Astrocyte of the cerebellum (primary cell): Measurements from ENCODE around the gene ENTPD7.

ENCODE experiments used
- DNase-seq: peaks from one replicate; pipeline ENCODE4 v3.0.0-alpha.2; 2011; ENCODE audit warnings: low read depth
- H3K4me3 ChIP-seq: 2 replicates; pipeline ENCODE4 v1.5.1; 2011; ENCODE audit warnings: mild to moderate bottlenecking, low read depth, low read length, moderate library complexity
- in situ Hi-C: cut with HindIII; loops from 2 replicates; pipeline ENCODE4 v1.10.0; 2017; ENCODE audit warnings: low sequenced_read_pairs
- TF ChIP-seq, protein P1 (sequence below): IDR thresholded peaks from 2 replicates; pipeline ENCODE4 v1.5.1; 2012; ENCODE audit warnings: low read length, low read depth, moderate library complexity, mild to moderate bottlenecking; ENCODE audit errors: missing control alignments

The ENTPD7 gene

DNA sequence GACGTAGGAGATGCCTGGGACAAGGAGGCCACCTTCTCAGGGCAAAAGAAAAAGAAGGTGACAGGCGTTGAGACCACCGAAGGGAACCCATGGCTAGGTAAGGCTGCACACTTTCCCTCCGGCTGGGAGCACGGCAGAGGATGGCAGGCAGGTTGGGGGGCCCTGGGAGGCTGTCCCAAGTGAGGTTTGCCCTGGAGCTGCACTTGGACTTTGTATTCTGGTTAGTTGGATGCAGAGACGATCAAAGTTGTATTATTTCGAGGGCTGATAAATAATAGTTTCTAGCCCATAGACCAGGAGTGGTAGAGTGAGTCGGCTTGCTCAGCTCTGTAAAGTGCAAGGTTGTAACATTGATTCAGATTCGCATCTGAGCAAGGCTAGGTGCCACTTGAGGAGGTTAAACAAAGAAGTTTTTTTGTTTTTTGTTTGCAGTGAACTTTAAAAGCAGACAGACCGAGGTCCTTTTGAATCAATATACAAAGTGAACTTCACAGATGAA is 608 bp downstream of the ENTPD7 start:
- peak overlapping the region; percentile 92 for H3K4me3 ChIP-seq
- in situ Hi-C loops, result no loop called here
- TF ChIP-seq, protein P1, sequence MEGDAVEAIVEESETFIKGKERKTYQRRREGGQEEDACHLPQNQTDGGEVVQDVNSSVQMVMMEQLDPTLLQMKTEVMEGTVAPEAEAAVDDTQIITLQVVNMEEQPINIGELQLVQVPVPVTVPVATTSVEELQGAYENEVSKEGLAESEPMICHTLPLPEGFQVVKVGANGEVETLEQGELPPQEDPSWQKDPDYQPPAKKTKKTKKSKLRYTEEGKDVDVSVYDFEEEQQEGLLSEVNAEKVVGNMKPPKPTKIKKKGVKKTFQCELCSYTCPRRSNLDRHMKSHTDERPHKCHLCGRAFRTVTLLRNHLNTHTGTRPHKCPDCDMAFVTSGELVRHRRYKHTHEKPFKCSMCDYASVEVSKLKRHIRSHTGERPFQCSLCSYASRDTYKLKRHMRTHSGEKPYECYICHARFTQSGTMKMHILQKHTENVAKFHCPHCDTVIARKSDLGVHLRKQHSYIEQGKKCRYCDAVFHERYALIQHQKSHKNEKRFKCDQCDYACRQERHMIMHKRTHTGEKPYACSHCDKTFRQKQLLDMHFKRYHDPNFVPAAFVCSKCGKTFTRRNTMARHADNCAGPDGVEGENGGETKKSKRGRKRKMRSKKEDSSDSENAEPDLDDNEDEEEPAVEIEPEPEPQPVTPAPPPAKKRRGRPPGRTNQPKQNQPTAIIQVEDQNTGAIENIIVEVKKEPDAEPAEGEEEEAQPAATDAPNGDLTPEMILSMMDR, result no peak
- DNase-seq, result no peak

DNA sequence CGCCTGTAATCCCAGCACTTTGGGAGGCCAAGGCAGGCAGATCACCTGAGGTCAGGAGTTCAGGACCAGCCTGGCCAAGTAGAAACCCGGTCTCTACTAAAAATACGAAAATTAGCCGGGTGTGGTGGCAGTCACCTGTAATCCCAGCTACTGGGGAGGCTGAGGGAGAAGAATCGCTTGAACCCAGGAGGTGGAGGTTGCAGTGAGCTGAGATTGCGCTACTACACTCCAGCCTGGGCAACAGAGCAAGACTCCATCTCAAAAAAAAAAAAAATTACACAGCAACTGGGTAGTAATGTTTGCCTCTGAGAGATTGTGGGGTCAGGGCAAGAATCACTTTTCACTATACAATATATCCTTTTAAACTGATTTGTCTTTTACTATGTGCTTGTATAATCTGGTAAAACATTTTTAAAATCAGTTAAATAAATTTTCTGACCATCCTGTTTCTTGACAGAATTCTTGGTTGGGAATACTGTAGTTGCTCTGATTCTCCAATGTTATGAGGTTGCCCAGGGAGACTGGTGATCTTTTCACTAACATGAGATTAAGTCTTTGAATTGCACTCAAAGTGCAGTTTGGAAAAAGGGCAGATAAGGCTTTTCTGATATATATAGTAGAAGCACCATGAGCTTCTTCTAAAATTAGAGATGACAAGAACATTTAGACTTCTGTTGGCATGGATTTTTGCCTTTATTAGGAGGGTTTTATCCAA is 1.5 kb downstream of the ENTPD7 start:
- in situ Hi-C loops, result no loop called here
- peak overlapping the region; percentile 92 for H3K4me3 ChIP-seq
- TF ChIP-seq, protein P1, result no peak
- DNase-seq, result no peak

DNA sequence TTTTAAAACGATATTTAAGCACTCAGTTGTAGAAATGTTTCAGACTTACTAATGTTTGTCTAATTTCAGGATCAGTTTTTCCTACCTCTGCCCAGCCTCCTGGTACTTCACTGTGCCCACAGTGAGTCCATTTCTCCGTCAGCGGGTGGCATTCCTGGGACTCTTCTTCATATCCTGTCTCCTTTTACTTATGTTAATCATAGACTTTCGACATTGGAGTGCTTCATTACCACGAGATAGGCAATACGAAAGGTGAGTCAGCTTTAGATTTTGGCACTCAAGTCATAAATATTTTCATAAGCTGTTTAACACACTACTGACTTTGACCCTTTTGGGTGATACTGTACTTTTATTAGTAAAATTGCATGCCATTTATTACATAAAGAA is 2.1 kb downstream of the ENTPD7 start:
- peak overlapping the region; percentile 2 for H3K4me3 ChIP-seq
- DNase-seq, result no peak

DNA sequence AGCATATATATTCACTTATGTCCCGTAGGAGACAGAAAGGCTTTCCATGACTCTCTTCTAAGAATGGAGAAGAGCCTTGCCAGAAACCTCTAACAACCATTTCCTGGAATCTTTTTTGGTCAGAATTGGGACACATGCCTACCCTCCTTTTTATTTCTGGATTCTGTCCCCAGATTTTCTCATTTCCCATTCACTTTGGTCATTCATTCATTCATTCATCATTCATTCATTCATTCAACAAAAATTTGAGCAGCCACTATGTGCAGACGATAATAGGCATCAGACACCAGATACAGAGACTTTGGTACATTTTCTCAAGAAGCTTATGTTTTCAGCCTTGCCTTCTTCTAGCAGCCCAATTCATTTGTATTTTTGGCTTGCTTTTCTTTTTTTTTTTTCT is 6.0 kb downstream of the ENTPD7 start:
- in situ Hi-C loops, result loop anchor here (5.0 kb wide), 1 partner anchor 47 kb away; no protein-coding TSS in a partner anchor
- DNase-seq, result no peak
- no peak overlapping the region for H3K4me3 ChIP-seq
- TF ChIP-seq, protein P1, result no peak

More for the DNA sequence above, 2.1 kb downstream of the ENTPD7 start:
- in situ Hi-C loops, result no loop called here
- TF ChIP-seq, protein P1, result no peak

DNA sequence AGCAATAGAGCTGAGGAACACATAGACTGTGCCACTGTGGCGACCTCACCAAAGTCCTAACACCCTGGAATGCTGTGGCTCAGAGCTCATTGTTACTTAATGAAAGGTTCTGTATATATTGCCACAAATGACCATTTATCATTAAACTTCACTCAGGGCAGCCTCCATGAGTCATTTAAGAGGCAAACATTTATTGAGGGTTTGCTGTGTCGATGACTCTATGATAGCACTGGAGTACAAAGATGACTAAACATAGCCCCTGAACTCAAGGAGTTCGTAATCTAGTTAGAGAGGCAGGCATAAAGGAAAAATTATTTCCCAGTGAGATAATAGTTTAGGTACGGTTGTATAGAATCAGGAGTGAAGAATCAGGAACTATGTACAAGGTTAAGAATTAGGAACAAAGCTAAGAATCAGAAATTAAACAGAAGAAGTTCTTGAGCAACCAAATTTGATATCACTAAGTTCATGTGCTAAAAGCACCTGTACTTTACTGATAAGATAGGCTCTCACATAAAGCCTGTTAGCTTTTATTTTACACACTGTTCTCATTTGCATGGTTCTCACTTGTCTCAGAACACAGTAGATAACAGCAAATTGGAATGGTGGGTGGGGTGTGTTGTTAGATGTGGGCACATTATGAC is 7.9 kb downstream of the ENTPD7 start:
- H3K4me3 ChIP-seq, result no peak overlapping the region
- in situ Hi-C loops, result loop anchor here (5.0 kb wide), 1 partner anchor 45 kb away; no protein-coding TSS in a partner anchor
- DNase-seq, result peak; percentile 60
- TF ChIP-seq, protein P1, result no peak

DNA sequence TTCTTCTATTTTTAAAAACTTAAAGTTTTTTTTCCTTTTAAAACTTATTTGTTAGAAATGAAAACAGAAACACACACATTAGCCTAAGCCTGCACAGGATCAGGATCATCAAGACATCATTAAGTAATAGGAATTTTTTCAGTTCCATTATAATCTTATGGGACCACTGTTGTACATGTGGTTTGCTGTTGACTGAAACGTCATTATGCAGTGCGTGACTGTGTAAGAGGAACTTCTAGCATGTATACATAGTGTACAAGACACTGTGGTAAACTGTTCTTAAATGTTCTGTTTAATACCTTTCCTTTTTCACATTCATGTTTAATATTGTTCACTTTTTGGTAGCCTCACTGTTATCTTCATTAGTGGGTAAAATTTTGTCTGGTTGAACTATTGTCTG is 12.1 kb downstream of the ENTPD7 start:
- no peak for DNase-seq
- no peak overlapping the region for H3K4me3 ChIP-seq
- in situ Hi-C loops, result no loop called here
- TF ChIP-seq, protein P1, result no peak
